SU-DHL-6 (cell line): ENCODE results near the gene ZNF346.
A peak's percentile ranks its signal among the peaks of the same experiment; 100 is the strongest.

ENCODE experiments used
- H2AFZ ChIP-seq: fragments of 200-600 bp; sonication (generic); 2 replicates; pipeline ENCODE4 v1.6.1; 2014; ENCODE audit warnings: low read depth, mild to moderate bottlenecking, moderate library complexity, mixed read lengths, antibody characterized with exemption, low read length; ENCODE audit not compliant: severe bottlenecking
- H3F3A ChIP-seq: fragments of 200-600 bp; shearing (Covaris generic); 2 replicates; pipeline ENCODE4 v1.6.0; 2016; ENCODE audit warnings: antibody characterized with exemption, mild to moderate bottlenecking; ENCODE audit not compliant: insufficient read depth
- H3K27ac ChIP-seq: fragments of 200-600 bp; sonication (generic); 2 replicates; pipeline ENCODE4 v1.5.1; 2016; ENCODE audit warnings: low read depth, mild to moderate bottlenecking, low read length, moderate library complexity, mixed read lengths
- H3K27me3 ChIP-seq: fragments of 200-600 bp; sonication (generic), shearing (Covaris generic); 2 replicates; pipeline ENCODE4 v1.6.0; 2014; ENCODE audit warnings: mild to moderate bottlenecking, low read length
- H3K36me3 ChIP-seq: fragments of 200-600 bp; sonication (generic); 2 replicates; pipeline ENCODE4 v1.6.1; 2014; ENCODE audit warnings: mild to moderate bottlenecking, low read length, mixed read lengths
- H3K4me2 ChIP-seq: fragments of 300-600, 200-600 bp; shearing (Covaris generic), sonication (generic); 2 replicates; pipeline ENCODE4 v1.6.0; 2014; ENCODE audit warnings: low read length, low read depth, mild to moderate bottlenecking; ENCODE audit not compliant: poor library complexity, severe bottlenecking
- H3K4me3 ChIP-seq: fragments of 200-600 bp; sonication (generic); 2 replicates; pipeline ENCODE4 v1.5.1; 2014; ENCODE audit warnings: antibody characterized with exemption, low read length, mild to moderate bottlenecking, mixed read lengths; ENCODE audit not compliant: insufficient read depth, poor library complexity, severe bottlenecking
- H3K79me2 ChIP-seq: fragments of 200-600 bp; sonication (generic); 2 replicates; pipeline ENCODE4 v1.6.1; 2014; ENCODE audit warnings: mild to moderate bottlenecking, low read length, moderate library complexity; ENCODE audit not compliant: insufficient read depth
- H3K9ac ChIP-seq: fragments of 200-600 bp; sonication (generic); 2 replicates; pipeline ENCODE4 v1.7.0; 2014; ENCODE audit warnings: mild to moderate bottlenecking, low read length
- H3K9me2 ChIP-seq: fragments of 200-600 bp; sonication (generic); replicated peaks from 2 replicates; pipeline ENCODE4 v1.6.1; 2014; ENCODE audit warnings: low read length; ENCODE audit not compliant: insufficient read depth
- H3K9me3 ChIP-seq: fragments of 200-600 bp; sonication (generic); 2 replicates; pipeline ENCODE4 v1.6.1; 2014; ENCODE audit warnings: low read length, mixed read lengths; ENCODE audit not compliant: insufficient read depth
- H4K20me1 ChIP-seq: fragments of 200-600 bp; sonication (generic); 2 replicates; pipeline ENCODE4 v1.6.1; 2014; ENCODE audit warnings: low read depth, mild to moderate bottlenecking, antibody characterized with exemption, low read length, moderate library complexity, mixed read lengths
- CTCF ChIP-seq: fragments of 200-600 bp; sonication (generic); IDR thresholded peaks from one replicate; pipeline ENCODE4 v1.5.1; 2017; ENCODE audit warnings: antibody characterized with exemption, mild to moderate bottlenecking, low read length, moderate library complexity; ENCODE audit not compliant: insufficient read depth, poor library complexity, severe bottlenecking
- EZH2phosphoT487 ChIP-seq: fragments of 200-600 bp; sonication (generic), shearing (Covaris generic); conservative IDR thresholded peaks from 2 replicates; pipeline ENCODE4 v1.6.1; 2018; ENCODE audit warnings: mild to moderate bottlenecking, antibody characterized with exemption, low read length, moderate library complexity, mixed read lengths

ZNF346 gene

GRCh38 chr5:176994460-176995121 lies 27.9 kb upstream of the ZNF346 start:
- Histone ChIP-seq H3K9me2 (no peaks in the 10 kb centered on the region), H3K9me3 (no peaks in the 10 kb centered on the region), H3K27me3 (no peaks in the 10 kb centered on the region), H3K9ac (peak overlapping the region; percentile 35; the same call in 1 of the 2 replicates), H3K4me3 (peak overlapping the region; percentile 17), H3K36me3 (no peaks in the 10 kb centered on the region), H3K4me2 (peak overlapping the region; percentile 88), H2AFZ (no peak overlapping the region), H3K79me2 (peaks cover 96% of the 10 kb centered on the region), H3K27ac (peak overlapping the region; percentile 90), H3F3A (peaks cover 44% of the 10 kb centered on the region), H4K20me1 (no peaks in the 10 kb centered on the region; the same call in 1 of the 2 replicates)
- TF ChIP-seq CTCF (no peak), EZH2phosphoT487 (no peak)

GRCh38 chr5:176995122-176995490 lies 27.4 kb upstream of the ZNF346 start:
- no peaks in the 10 kb centered on the region for H3K9me3 ChIP-seq
- no peaks in the 10 kb centered on the region for H3K36me3 ChIP-seq
- no peaks in the 10 kb centered on the region; the same call in 1 of the 2 replicates for H4K20me1 ChIP-seq
- no peak overlapping the region for H2AFZ ChIP-seq
- H3K9ac ChIP-seq: peak overlapping the region; percentile 30; the same call in 1 of the 2 replicates
- peak overlapping the region; percentile 16 for H3K4me3 ChIP-seq
- TF ChIP-seq EZH2phosphoT487: no peak
- no peak for TF ChIP-seq CTCF
- H3K4me2 ChIP-seq: peak overlapping the region; percentile 88
- H3F3A ChIP-seq: peaks cover 44% of the 10 kb centered on the region
- H3K27me3 ChIP-seq: no peaks in the 10 kb centered on the region
- H3K9me2 ChIP-seq: no peaks in the 10 kb centered on the region
- H3K27ac ChIP-seq: peak overlapping the region; percentile 90
- H3K79me2 ChIP-seq: peaks cover 96% of the 10 kb centered on the region

- Histone ChIP-seq H3K4me3 (no peak overlapping the region), H3K79me2 (peaks cover 98% of the 10 kb centered on the region), H3K4me2 (peak overlapping the region; percentile 88), H3K9me3 (no peaks in the 10 kb centered on the region), H4K20me1 (no peaks in the 10 kb centered on the region; the same call in 1 of the 2 replicates), H2AFZ (no peak overlapping the region), H3K9me2 (no peaks in the 10 kb centered on the region), H3F3A (peaks cover 44% of the 10 kb centered on the region), H3K27me3 (no peaks in the 10 kb centered on the region), H3K9ac (peak overlapping the region; percentile 8; the same call in 1 of the 2 replicates), H3K36me3 (no peaks in the 10 kb centered on the region), H3K27ac (peak overlapping the region; percentile 90)
- no peak for TF ChIP-seq EZH2phosphoT487
- TF ChIP-seq CTCF: no peak
Measured at GRCh38 chr5:176995896-176996767, 26.4 kb upstream of the ZNF346 start.
